HUDEP-2 (cell line): ENCODE results near the gene UBE2E2.
A peak's percentile ranks its signal among the peaks of the same experiment; 100 is the strongest.

ENCODE experiments used
- DNase-seq, 76 experiments: peaks; one replicate each; lab custom pipeline; 2025; ENCODE audit not compliant: unreplicated experiment in 76 of 76; lab: John Stamatoyannopoulos, UW

The UBE2E2 gene

GRCh38 chr3:23272820-23273219, 69.7 kb downstream of the UBE2E2 start:
- no peak for DNase-seq

DNA sequence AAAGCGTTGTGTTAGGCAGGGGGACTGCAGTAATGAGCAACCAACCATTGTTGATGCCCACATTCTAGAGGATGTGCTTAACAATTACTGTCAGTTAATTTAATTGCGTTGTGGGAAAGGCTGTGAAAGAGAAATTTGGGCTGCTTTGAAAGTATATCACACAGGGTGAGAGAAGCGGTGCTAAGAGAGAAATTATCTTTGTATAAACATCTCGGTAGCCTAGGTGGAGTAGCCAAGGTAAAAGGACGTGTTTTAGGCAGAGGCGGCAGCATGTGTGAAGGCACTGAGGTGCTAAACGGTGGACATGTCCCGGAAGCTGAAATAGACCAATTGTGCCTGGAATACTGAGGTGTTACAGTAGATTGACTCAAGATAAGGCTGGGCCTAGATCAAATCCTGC, 71.9 kb downstream of the UBE2E2 start:
- DNase-seq: no peak

DNA sequence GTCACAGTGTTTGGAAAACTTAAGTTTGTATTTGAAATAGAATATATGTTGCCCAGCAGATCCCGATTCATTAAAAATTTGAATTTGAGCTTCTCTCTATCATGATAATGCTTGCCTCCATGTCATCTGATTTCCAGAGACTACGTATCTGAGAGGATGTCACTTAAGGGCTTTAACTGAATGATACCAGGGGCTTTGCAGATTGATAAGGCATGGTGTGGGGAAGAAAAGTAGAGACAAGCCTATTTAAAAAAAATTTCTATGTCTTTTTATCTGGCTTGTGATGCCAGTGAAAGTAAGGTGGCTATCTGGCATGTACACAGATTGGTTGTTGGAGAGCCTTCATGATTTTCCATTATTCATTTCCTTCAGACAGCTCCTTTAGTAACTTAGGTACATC, 72.7 kb downstream of the UBE2E2 start:
- DNase-seq: peak in 11 of 76 experiments; percentile 1 to 63 (median 26)

GRCh38 chr3:23276913-23277658, 74.0 kb downstream of the UBE2E2 start:
- DNase-seq: no peak

DNA sequence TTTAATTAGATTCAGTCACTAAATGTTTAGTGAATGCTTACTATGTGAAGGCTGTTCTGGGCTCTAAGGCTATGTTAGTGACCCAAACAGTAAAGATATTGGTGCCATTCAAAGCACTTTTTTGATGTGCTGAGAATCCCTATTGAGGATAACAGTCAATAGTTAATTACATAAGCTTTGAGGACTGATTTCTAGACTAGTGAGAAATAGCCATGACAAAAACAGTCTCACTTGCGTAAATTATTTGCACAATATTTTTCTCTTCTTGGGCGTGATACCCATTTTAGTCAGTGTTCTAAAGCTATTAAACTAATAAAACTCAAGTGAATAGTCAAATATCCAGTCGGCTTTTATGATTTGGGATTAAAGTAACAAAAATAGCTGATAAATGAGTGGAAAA, 74.6 kb downstream of the UBE2E2 start:
- no peak for DNase-seq

DNA sequence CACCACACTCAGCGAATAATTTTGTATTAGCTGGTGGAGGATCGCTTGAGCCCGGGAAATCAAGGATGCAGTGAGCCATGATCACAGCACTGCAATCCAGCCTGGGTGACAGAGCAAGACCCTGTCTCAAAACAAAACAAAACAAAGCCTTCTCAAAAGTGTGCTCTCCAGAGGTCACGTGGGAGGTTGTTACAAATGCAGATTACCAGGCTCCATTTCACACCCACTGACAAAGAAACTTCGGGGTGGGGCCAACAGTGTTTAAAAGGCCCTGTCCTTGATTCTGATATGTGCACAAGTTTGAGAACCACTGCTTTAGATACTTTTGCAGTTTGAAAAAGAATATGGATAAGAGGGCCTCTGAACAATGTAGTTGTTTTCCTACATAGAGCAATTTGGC, 80.5 kb downstream of the UBE2E2 start:
- no peak for DNase-seq

- DNase-seq: no peak
Observed at GRCh38 chr3:23288286-23288685, 85.2 kb downstream of the UBE2E2 start.

DNA sequence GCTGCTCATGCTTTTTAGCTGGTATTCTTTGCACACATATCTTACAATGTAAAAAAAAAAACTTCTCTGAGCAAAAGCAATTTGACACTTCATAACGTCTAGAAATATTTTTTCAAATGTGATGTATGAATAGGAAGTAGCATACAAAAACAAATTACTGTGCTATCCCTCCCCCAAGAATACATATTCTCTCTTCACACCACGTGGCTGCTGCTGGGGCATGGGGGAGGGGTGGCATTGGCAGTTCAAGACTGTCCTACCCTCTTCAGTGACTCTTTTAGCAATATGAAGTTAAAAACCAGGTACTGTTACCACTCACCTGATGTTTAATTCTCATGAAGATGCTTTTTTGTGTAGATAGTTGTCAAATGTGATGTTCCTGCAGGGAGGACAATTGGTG, 85.6 kb downstream of the UBE2E2 start:
- no peak for DNase-seq

GRCh38 chr3:23292432-23292831, 89.3 kb downstream of the UBE2E2 start:
- no peak for DNase-seq

- no peak for DNase-seq
Observed at GRCh38 chr3:23294770-23295387, 91.8 kb downstream of the UBE2E2 start.

DNA sequence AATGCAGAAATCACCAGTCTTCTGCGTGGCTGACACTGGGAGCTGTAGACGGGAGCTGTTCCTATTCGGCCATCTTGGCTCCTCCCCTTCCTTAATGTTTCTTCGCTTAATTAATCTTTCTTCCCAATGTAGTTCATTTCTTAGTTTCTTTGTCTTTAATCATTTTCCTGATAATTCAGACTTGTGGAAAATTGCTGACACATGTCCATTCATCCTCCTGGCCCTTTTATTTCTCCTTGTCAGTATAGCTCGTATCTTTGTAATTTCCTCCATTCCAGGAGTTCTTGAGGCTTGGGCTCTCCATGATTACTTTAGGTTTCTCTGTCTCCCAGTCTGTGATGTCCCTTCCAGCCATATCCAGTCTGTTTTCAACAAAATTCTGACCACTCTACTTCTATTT, 98.7 kb downstream of the UBE2E2 start:
- DNase-seq: no peak

DNA sequence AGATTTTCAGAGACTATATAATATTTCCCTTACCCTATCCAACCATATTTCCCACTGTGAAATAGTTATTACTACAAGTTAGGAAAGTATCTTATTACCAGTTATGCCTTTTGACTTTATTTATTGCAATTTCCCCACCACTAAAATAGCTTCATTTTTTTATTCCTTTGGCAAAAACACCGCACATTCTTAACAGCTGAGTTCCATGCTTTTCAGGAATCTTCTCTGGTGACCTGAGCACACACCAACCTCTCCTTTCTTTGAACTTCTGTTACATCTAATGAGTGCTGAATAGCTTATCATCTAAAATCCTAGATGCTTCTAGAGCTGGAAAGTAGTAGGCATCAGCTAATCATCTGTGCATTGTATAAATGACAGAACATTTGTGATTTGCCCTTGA, 99.1 kb downstream of the UBE2E2 start:
- no peak for DNase-seq

DNA sequence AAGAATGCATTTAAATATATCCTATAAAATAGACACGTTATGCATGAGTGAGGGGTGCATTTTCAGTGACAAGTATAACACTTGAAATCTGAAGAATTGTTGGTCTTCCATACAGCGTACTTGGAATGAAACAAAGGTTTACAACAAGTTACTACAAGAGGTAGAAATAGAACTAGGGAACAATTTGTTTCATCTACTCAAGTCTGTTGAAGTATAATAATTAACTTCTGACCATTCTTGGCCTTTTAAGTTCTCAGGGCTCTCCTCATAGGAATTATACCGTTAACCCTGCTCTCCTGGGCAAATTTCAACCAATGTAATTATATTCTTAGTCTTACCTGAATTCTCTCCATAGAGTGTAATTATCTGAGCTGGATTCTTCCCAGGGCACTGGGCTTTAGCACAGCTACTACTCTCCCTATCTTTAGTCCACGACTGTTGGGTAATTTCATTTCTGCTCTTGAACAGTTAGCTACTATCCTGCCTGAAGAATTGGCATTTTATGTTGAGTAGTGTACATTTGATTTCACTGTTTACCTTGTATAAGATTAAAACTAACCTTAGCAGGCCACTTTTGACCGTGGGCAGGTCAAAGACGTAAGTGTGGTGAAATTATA, 100.6 kb downstream of the UBE2E2 start:
- no peak for DNase-seq

DNA sequence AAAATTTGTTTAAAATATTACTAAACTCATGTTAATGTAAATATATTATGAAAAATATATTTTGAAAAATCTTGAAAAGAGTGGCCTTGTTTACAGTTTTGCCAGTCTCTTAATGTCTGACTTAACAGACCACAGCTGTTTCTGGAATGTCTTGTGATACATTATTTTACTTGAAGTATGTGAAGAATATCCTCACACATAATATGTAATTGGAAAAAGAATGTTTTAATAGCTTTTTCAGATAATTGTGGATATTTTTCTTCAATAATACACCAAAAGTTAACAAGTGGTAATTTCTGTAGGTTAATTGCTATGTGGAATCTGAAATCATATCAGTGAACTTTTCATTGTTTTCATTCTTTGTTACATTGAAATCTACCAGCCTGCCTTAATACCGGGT, 101.3 kb downstream of the UBE2E2 start:
- DNase-seq: no peak

DNA sequence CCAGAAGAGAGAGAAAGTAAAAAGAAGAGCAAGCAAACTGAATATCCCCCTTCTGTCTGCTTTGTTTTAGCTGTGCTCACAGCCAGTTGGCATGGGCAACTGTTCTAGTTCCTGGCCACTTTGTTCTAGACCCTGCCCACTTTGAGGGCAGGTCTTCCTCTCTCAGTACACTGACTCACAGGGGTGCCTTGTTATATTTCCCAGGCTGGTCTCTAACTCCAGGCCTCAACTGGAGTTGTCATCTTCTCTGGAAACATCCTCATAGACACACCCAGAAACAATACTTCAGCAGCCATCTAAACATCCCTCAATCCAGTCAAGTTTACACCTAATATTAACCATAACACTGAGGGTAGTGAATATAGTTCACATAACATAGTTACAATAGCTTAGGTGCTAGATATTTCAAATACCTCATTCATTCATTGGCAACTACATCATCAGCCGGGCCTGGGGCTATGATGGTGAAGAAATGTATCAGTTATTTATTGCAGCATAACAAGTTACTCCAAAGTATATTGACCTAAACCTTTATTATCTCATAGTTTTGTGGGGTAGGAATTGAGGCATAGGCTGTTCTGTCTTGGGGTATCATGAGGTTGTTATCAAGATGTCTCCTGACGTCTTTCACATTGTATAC, 106.0 kb downstream of the UBE2E2 start:
- no peak for DNase-seq

DNA sequence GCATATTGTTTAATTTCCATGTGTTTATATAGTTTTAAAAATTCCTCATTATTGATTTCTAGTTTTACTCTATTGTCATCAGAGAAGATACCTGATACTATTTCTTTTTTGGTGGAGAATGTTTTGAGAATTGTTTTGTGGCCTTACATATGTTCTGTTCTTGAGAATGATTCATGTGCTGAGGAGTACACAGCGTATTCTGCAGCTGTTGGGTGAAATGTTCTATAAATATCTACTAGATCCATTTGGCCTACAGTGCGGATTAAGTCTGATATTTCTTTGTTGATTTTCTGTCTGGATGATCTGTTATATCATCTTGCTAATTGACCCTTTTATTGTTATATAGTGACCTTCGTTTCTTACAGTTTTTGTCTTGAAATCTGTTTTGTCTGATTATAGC, 109.7 kb downstream of the UBE2E2 start:
- DNase-seq: no peak

DNA sequence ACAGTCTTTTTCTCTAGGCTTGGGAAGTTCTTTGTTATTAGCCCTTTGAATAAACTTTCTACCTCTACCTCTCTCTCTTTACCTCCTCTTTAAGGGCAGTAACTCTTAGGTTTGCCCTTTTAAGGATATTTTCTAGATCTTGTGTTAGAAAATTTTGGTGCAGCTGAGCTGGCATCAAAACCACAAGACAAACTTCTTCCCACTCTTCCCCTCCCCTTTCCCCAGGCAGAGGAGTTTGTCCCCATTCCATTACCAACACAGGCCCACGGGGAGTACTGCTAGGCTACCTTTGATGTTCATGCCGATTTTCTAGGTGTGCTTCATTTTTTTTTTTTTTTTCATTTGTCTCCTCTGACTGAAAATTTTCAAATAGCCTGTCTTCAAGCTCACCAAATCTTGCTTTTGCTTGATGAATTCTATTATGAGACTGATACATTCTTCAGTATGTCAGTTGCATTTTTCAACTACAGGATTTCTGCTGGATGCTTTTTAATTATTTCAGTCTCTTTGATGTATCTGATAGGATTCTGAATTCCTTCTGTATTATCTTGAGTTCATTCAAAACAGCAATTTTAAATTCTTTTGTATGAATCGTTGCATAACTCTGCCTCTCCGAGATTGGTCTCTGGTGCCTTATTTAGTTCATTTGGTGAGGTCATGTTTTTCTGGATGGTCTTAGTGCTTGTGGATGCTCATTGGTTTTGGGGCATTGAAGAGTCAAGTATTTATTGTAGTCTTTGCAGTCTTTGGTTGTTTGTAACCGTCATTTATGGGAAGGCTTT, 112.0 kb downstream of the UBE2E2 start:
- no peak for DNase-seq

DNA sequence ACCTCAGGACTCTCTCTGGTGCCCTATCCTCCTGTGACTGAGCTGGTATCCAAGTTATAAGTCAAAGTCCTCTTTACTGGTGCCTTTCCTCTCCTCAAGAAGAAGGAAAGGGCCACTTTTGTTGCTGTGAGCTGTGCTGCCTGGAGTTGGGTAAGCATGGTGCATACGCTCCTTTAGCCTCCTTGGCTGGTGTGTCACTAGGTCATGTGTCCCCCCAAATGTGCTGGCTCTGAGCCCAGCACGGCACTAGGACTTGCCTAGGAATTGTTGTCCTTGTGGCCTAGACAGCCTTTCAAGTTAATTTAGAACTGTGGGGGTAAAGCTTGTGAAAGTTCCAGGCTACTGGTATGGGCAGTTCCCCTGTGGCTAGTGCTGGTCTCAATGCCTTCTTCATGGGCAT, 113.8 kb downstream of the UBE2E2 start:
- DNase-seq: no peak

GRCh38 chr3:23319366-23320312, 116.5 kb downstream of the UBE2E2 start:
- DNase-seq: no peak
